LNCaP clone FGC (cell line): ENCODE measurements around the gene HELZ.

Experiments used
- DNase-seq: peaks from one replicate; pipeline ENCODE4 v3.0.0-alpha.2; 2011; ENCODE audit warnings: low read depth
- H3K4me3 ChIP-seq: 2 replicates; pipeline ENCODE4 v1.5.1; 2011; ENCODE audit warnings: mild to moderate bottlenecking, low read depth, low read length, control low read depth
- TF ChIP-seq, protein P1 (sequence below): IDR thresholded peaks from 2 replicates; pipeline ENCODE4 v1.5.1; 2012; ENCODE audit warnings: mild to moderate bottlenecking; ENCODE audit not compliant: control insufficient read depth, insufficient read depth; ENCODE audit errors: extremely low read depth

The HELZ gene

GRCh38 chr17:67124450-67125148 lies 120.4 kb downstream of the HELZ start:
- no peak overlapping the region for H3K4me3 ChIP-seq
- DNase-seq = no peak
- TF ChIP-seq, protein P1, sequence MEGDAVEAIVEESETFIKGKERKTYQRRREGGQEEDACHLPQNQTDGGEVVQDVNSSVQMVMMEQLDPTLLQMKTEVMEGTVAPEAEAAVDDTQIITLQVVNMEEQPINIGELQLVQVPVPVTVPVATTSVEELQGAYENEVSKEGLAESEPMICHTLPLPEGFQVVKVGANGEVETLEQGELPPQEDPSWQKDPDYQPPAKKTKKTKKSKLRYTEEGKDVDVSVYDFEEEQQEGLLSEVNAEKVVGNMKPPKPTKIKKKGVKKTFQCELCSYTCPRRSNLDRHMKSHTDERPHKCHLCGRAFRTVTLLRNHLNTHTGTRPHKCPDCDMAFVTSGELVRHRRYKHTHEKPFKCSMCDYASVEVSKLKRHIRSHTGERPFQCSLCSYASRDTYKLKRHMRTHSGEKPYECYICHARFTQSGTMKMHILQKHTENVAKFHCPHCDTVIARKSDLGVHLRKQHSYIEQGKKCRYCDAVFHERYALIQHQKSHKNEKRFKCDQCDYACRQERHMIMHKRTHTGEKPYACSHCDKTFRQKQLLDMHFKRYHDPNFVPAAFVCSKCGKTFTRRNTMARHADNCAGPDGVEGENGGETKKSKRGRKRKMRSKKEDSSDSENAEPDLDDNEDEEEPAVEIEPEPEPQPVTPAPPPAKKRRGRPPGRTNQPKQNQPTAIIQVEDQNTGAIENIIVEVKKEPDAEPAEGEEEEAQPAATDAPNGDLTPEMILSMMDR = no peak

DNA sequence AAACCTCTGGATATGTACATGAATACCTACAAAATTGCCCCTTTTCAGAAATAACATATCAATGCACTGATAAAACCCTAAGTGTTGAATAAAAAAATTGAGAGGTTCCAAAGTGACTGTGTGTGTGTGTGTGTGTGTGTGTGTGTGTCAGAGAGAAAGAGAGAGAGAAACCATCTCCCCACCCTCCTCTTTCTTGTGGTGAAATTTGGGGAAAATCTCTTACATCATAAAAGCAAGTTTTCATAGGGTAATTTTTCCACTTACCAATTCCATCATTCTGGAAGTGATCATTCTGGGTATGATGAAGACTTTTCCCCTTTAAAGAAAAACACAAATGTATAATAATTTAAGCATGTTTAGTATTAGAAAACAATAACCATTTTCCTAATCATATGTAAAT lies 121.3 kb downstream of the HELZ start:
- H3K4me3 ChIP-seq = no peak overlapping the region
- TF ChIP-seq, protein P1 = no peak
- DNase-seq = no peak

GRCh38 chr17:67121316-67121891 lies 123.6 kb downstream of the HELZ start:
- TF ChIP-seq, protein P1 = no peak
- no peak for DNase-seq
- H3K4me3 ChIP-seq = no peak overlapping the region

GRCh38 chr17:67119102-67119501 lies 125.9 kb downstream of the HELZ start:
- TF ChIP-seq, protein P1 = no peak
- H3K4me3 ChIP-seq = no peak overlapping the region
- DNase-seq = no peak

GRCh38 chr17:67116045-67116575 lies 128.9 kb downstream of the HELZ start:
- DNase-seq = no peak
- no peak overlapping the region for H3K4me3 ChIP-seq
- TF ChIP-seq, protein P1 = no peak

- no peak for DNase-seq
- no peak overlapping the region for H3K4me3 ChIP-seq
- TF ChIP-seq, protein P1 = no peak
Measured at GRCh38 chr17:67115401-67115800, 129.6 kb downstream of the HELZ start.
